Smooth muscle cell (in vitro differentiated cells): Measurements from ENCODE around the gene C11orf52. TPM values are rescaled to one million over a fixed set of nuclear protein-coding genes. Genes with fewer than 3 reads are reported as not detected.

Source experiments
- DNase-seq: peaks from one replicate; lab custom pipeline; 2025; ENCODE audit not compliant: unreplicated experiment; lab: John Stamatoyannopoulos, UW
- H2AFZ ChIP-seq: fragments of 200-600 bp; sonication (generic); 2 replicates; pipeline ENCODE4 v1.6.0; 2016; ENCODE audit warnings: antibody characterized with exemption, low read depth, mild to moderate bottlenecking
- H3F3A ChIP-seq: fragments of 200-600 bp; sonication (generic); 2 replicates; pipeline ENCODE4 v1.6.0; 2017; ENCODE audit warnings: antibody characterized with exemption, low read depth
- H3K27ac ChIP-seq: fragments of 200-600 bp; sonication (generic); 2 replicates; pipeline ENCODE4 v1.5.1; 2016; ENCODE audit warnings: low read depth, mild to moderate bottlenecking
- H3K27me3 ChIP-seq: fragments of 200-600 bp; sonication (generic); 2 replicates; pipeline ENCODE4 v1.6.1; 2016; ENCODE audit warnings: low read depth, mild to moderate bottlenecking
- H3K36me3 ChIP-seq: fragments of 200-600 bp; sonication (generic); 2 replicates; pipeline ENCODE4 v1.5.1; 2016; ENCODE audit warnings: low read depth
- H3K4me1 ChIP-seq: fragments of 200-600 bp; sonication (generic); 2 replicates; pipeline ENCODE4 v1.5.1; 2016; ENCODE audit warnings: low read depth
- H3K4me2 ChIP-seq: fragments of 200-600 bp; sonication (generic); 2 replicates; pipeline ENCODE4 v1.6.0; 2016; ENCODE audit warnings: mild to moderate bottlenecking
- H3K4me3 ChIP-seq: fragments of 200-600 bp; sonication (generic); 2 replicates; pipeline ENCODE4 v1.5.1; 2016; ENCODE audit warnings: mild to moderate bottlenecking
- H3K79me2 ChIP-seq: fragments of 200-600 bp; sonication (generic); 2 replicates; pipeline ENCODE4 v1.6.0; 2016; ENCODE audit warnings: low read depth, mild to moderate bottlenecking
- H3K9ac ChIP-seq: fragments of 200-600 bp; sonication (generic); 2 replicates; pipeline ENCODE4 v1.6.0; 2016; ENCODE audit warnings: low read depth
- H3K9me3 ChIP-seq: fragments of 200-600 bp; sonication (generic); replicated peaks from 2 replicates; pipeline ENCODE4 v1.5.1; 2016; ENCODE audit warnings: low read depth
- H4K20me1 ChIP-seq: fragments of 200-600 bp; sonication (generic); 2 replicates; pipeline ENCODE4 v1.6.0; 2016; ENCODE audit warnings: low read depth
- WGBS: methylation state at CpG from one replicate; pipeline ENCODE4 v1.1.7; 2016; ENCODE audit warnings: low lambda C conversion rate; 5-methylcytosine and 5-hydroxymethylcytosine counted together
- polyA plus RNA-seq: library from polyadenylated mRNA; unstranded; fragments of >200 nt; fragmentation: Nextera tagmentation; extraction: Ambion mirVana; gene quantifications from 2 replicates; pipeline ENCODE4 v1.2.1, GENCODE V29; 2016
- total RNA-seq: library from RNA; depleted of rRNA; stranded (reverse); fragments of >200 nt; gene quantifications from 2 replicates; pipeline ENCODE4 v1.2.3, GENCODE V29; 2014
- TF ChIP-seq, protein P1 (sequence below): fragments of 200-600 bp; sonication (generic); IDR thresholded peaks from 2 replicates; pipeline ENCODE4 v1.5.1; 2017; ENCODE audit warnings: borderline replicate concordance, mild to moderate bottlenecking, antibody characterized with exemption; ENCODE audit not compliant: insufficient read depth, poor library complexity, severe bottlenecking

C11orf52 gene
- total and polyA plus RNA-seq, 2 experiments from 2014 or later: 0.64 to 3.0 TPM

- Histone ChIP-seq H3F3A (no peaks in the 10 kb centered on the region), H2AFZ (no peak overlapping the region), H3K27ac (no peak overlapping the region), H3K79me2 (no peaks in the 10 kb centered on the region), H4K20me1 (no peaks in the 10 kb centered on the region), H3K4me2 (no peak overlapping the region), H3K4me3 (no peak overlapping the region), H3K4me1 (peaks cover 19% of the 10 kb centered on the region), H3K9ac (no peak overlapping the region), H3K36me3 (no peaks in the 10 kb centered on the region), H3K27me3 (no peaks in the 10 kb centered on the region), H3K9me3 (no peaks in the 10 kb centered on the region)
- WGBS: 66% methylated on average over 2 of the region's 2 CpGs
- TF ChIP-seq, protein P1, sequence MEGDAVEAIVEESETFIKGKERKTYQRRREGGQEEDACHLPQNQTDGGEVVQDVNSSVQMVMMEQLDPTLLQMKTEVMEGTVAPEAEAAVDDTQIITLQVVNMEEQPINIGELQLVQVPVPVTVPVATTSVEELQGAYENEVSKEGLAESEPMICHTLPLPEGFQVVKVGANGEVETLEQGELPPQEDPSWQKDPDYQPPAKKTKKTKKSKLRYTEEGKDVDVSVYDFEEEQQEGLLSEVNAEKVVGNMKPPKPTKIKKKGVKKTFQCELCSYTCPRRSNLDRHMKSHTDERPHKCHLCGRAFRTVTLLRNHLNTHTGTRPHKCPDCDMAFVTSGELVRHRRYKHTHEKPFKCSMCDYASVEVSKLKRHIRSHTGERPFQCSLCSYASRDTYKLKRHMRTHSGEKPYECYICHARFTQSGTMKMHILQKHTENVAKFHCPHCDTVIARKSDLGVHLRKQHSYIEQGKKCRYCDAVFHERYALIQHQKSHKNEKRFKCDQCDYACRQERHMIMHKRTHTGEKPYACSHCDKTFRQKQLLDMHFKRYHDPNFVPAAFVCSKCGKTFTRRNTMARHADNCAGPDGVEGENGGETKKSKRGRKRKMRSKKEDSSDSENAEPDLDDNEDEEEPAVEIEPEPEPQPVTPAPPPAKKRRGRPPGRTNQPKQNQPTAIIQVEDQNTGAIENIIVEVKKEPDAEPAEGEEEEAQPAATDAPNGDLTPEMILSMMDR: no peak
- DNase-seq: no peak
Observed at GRCh38 chr11:111920908-111921307, 2.2 kb downstream of the C11orf52 start.

DNA sequence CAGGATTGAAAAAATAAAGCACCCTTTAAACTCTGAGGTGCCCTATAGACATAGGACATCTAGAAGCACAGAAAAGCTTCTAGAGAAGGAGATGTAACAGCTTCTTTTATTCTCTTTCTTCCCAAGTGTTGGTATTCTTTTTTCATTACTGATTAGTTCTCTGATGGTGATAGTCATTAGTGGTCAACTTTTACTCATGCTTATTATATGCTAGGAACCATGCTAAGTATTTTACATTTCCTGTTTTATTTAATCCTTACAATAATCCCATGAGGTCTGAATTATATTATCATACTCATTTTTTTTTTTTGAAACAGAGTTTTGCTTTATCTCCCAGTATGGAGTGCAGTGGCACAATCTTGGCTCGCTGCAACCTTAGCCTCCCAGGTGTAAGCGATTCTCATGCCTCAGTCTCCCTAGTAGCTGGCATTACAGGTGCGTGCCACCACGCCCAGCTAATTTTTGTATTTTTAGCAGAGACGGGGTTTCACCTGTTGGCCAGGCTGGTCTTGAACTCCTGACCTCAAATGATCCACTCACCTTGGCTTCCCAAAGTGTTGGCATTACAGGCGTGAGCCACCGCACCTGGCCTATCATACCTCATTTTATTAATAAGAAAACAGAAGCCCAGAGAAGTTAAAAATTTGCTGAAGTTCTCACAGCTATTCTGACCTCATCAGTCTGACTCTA lies 3.0 kb downstream of the C11orf52 start:
- 95% methylated on average over 7 of the region's 7 CpGs for WGBS
- Histone ChIP-seq H3F3A (no peaks in the 10 kb centered on the region), H3K27ac (peak overlapping the region; percentile 45), H2AFZ (no peak overlapping the region), H3K9ac (no peak overlapping the region), H3K79me2 (no peaks in the 10 kb centered on the region), H3K4me3 (no peak overlapping the region), H3K4me1 (peaks cover 25% of the 10 kb centered on the region), H3K9me3 (no peaks in the 10 kb centered on the region), H4K20me1 (no peaks in the 10 kb centered on the region), H3K27me3 (no peaks in the 10 kb centered on the region), H3K4me2 (no peak overlapping the region), H3K36me3 (no peaks in the 10 kb centered on the region)
- no peak for DNase-seq
- TF ChIP-seq, protein P1: no peak

DNA sequence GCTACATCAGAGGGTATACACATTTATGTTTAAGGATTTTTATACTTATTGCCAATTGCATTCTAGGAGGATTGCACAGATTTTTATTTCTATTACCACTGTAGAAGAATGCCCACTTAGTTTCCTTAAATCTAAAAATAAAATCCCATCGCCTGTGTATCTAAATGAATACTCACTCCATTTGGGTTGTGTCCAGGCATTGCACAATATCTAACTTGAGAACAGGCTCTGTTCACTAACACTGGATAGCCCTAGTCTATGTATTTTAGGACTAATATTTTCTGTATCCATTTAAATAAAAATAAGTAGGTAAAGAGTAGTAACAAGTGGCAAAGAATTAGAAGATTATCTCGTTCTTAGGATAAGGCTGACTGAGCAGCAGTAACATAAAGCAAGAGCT lies 4.1 kb downstream of the C11orf52 start:
- no peak overlapping the region for H3K9ac ChIP-seq
- peak overlapping the region; percentile 45 for H3K27ac ChIP-seq
- peak overlapping the region; percentile 46 for H3K4me2 ChIP-seq
- H3K4me3 ChIP-seq: no peak overlapping the region
- H3F3A ChIP-seq: peaks cover 3% of the 10 kb centered on the region
- TF ChIP-seq, protein P1: no peak
- no peaks in the 10 kb centered on the region for H3K27me3 ChIP-seq
- DNase-seq: no peak
- no peaks in the 10 kb centered on the region for H3K79me2 ChIP-seq
- peaks cover 29% of the 10 kb centered on the region for H3K4me1 ChIP-seq
- H4K20me1 ChIP-seq: no peaks in the 10 kb centered on the region
- no peaks in the 10 kb centered on the region for H3K36me3 ChIP-seq
- peak overlapping the region; percentile 58 for H2AFZ ChIP-seq
- WGBS: 41% methylated on average over 2 of the region's 2 CpGs
- no peaks in the 10 kb centered on the region for H3K9me3 ChIP-seq

DNA sequence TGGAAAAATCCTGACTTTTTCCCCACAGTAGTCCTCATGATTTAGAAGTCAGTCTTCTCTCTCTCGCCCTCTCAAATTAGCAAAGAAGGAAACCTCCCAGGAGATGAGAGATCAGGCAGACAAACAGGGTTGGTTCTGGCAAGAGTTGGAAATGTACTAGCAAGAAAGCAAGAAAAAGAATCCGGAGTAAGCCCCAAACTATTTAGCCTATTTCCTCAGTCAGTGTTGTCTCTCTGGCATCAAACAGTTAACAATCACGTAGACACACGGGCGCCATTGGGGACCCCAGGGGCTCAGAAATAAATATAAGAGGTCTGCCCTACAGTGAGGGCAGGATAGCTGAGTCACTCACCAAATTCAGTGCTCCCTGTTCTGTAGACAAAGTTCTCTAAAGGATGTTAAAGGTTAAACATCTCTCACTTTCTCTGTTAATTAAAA lies 4.7 kb downstream of the C11orf52 start:
- Histone ChIP-seq H3K4me1 (peaks cover 29% of the 10 kb centered on the region), H4K20me1 (no peaks in the 10 kb centered on the region), H3K36me3 (no peaks in the 10 kb centered on the region), H2AFZ (peak overlapping the region; percentile 58), H3F3A (peaks cover 3% of the 10 kb centered on the region), H3K4me3 (no peak overlapping the region), H3K27me3 (no peaks in the 10 kb centered on the region), H3K79me2 (no peaks in the 10 kb centered on the region), H3K9me3 (no peaks in the 10 kb centered on the region), H3K4me2 (peak overlapping the region; percentile 46), H3K9ac (no peak overlapping the region), H3K27ac (peak overlapping the region; percentile 45)
- TF ChIP-seq, protein P1: no peak
- no peak for DNase-seq
- 26% methylated on average over 5 of the region's 5 CpGs for WGBS
